Upper lobe of left lung (tissue), 4 donors: ENCODE results near the gene FAM227A.

Experiments
- POLR2A ChIP-seq, 4 donors: fragments of 450-650 bp; IDR thresholded peaks; one replicate each; pipeline ENCODE4 v1.5.1; 2016 to 2017; ENCODE audit warnings: antibody characterized with exemption in 4 of 4, mild to moderate bottlenecking in 2 of 4
- POLR2AphosphoS5 ChIP-seq, 2 donors: sonication (generic); formaldehyde crosslinking; IDR thresholded peaks; one replicate each; pipeline ENCODE4 v1.5.1; 2017; ENCODE audit warnings: antibody characterized with exemption in 2 of 2
- TF ChIP-seq, protein P1 (sequence below), 6 experiments: fragments of 450-650 bp in 4 of 6; fragments of 200-600 bp in 2 of 6; sonication (generic) in 2 of 6; IDR thresholded peaks; one replicate each; pipeline ENCODE4 v1.5.1; 2016 to 2019; ENCODE audit warnings: antibody characterized with exemption in 6 of 6

DNA sequence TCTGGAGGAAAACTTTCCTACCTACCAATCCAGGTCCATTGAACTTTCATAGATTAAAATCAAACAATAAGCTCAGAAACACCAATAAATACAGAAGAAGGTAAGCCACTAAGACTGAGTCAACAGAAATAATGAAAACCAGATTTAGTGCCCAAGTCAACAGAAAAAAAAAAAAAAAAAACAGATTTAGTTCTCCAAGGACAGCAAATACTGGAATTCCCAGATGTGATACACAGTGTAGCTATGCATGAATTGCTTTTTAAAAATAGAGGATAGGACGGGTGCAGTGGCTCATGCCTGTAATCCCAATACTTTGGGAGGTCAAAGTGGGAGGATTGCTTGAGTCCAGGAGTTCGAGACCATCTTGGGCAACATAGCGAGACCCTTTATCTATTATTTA is 101.9 kb downstream of the FAM227A start:
- TF ChIP-seq POLR2A (IDR thresholded peaks at IDR 0.05): no peak
- TF ChIP-seq, protein P1, sequence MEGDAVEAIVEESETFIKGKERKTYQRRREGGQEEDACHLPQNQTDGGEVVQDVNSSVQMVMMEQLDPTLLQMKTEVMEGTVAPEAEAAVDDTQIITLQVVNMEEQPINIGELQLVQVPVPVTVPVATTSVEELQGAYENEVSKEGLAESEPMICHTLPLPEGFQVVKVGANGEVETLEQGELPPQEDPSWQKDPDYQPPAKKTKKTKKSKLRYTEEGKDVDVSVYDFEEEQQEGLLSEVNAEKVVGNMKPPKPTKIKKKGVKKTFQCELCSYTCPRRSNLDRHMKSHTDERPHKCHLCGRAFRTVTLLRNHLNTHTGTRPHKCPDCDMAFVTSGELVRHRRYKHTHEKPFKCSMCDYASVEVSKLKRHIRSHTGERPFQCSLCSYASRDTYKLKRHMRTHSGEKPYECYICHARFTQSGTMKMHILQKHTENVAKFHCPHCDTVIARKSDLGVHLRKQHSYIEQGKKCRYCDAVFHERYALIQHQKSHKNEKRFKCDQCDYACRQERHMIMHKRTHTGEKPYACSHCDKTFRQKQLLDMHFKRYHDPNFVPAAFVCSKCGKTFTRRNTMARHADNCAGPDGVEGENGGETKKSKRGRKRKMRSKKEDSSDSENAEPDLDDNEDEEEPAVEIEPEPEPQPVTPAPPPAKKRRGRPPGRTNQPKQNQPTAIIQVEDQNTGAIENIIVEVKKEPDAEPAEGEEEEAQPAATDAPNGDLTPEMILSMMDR (IDR thresholded peaks at IDR 0.05): no peak
- TF ChIP-seq POLR2AphosphoS5 (IDR thresholded peaks at IDR 0.05): no peak
